NCI-H774 (cell line): ENCODE data around the gene TADA1.
"Not testable (repeated sequence)": the region's sequence is repeated elsewhere in the genome, so short reads cannot be mapped to it uniquely, and the experiment has no call there.

ENCODE experiments used
- DNase-seq: peaks from one replicate; lab custom pipeline; 2025; lab: John Stamatoyannopoulos, UW

The TADA1 gene

DNA sequence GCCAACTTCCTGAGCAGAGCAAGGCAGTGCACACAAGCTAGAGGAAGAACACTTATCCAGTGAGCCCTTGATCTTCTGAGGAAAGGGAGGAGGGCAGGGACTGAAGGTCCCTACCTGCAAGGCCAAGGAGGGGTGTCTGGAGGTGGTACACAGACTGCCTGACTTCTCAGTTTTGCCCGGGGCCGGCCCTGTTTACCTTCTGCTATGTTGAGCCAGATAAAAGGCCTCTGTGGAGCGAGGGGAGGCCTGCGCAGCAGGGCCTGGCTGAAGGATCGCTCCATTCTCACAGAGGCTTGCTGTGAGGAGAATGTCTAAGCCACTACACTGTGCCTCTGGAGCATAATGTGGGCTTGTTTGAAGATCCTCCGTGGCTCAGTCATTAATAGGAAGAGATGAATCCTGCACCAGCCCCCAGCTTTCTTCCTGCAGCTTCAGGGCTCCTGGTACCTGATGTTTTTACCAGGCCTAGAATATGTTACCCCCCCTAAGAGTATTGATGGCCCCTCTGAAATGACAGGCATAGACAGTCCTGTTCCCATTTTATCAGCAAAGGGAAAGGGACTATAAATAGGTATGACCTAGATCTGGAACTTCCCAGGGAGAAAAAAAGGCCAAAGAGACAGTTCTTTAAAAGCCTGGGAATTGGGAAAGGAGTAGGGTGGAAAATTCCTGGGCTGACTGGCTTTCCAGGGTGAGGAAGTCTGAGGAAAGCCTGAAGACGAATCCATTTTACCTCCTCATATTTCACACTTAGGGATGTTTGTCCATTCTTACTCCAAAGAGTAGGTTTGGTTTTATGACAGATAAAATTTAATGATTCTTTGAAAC, 32.1 kb downstream of the TADA1 start:
- no peak for DNase-seq

DNA sequence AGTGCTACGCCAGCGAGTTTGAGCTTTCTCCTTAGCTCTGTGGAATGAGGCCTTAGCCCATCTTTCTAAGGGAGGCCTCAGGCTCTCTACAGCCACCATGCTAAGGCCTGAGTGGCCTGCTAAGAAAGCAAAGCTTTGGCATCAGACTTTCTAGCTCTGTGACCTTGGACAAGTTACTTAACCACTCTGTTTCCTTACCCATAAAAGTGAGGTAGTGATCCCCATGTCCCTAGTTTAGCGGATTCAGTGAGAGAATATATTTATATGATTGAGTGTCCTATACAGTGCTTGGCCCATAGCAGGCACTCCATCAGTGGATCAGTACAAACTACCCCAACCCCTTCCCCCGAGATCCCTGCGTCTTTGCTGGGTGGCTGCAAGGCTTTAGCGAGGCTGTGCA, 32.7 kb downstream of the TADA1 start:
- DNase-seq, result no peak

DNA sequence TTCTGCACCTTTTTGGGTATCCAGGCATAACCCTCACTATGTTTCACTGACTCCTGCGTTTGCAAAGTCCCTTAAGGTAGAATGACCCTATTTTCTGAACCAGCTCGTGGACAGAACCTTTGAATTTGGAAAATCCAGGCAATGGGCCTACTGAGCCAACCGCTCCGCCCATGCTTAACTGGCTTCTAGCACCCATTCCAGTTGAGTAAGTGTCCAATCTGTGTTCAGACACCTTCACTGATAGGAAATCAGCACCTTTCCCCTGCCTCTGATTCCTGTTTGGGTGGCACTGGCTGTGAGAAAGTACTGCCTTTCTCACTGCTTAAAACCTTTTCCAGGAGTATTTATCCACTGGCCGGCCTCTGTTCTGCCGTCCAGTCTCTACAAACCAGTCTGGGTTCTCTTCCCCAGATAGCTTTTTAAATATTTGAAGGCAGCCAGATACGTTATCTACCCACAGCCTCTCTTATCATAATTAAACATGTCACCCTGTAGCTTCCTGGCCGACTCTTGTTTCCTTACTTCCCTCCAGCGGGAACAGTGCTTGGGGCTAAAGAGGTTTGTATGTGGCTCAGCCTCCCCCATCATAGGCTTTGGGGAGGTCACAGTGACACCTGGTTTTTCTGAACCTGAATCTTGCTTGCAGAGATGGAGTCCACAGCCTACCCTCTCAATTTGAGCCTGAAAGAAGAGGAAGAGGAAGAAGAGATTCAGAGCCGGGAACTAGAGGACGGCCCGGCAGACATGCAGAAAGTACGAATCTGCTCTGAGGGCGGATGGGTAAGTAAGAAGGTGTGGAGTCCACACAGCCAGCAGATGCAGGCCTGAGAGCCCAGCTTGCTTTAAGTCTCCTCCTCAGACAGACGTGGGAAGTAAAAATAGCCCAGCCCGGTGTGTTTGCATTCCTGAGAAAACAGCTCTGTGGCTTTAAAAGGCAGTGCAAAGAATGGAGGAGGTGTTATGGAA, 35.5 kb downstream of the TADA1 start:
- no peak for DNase-seq

DNA sequence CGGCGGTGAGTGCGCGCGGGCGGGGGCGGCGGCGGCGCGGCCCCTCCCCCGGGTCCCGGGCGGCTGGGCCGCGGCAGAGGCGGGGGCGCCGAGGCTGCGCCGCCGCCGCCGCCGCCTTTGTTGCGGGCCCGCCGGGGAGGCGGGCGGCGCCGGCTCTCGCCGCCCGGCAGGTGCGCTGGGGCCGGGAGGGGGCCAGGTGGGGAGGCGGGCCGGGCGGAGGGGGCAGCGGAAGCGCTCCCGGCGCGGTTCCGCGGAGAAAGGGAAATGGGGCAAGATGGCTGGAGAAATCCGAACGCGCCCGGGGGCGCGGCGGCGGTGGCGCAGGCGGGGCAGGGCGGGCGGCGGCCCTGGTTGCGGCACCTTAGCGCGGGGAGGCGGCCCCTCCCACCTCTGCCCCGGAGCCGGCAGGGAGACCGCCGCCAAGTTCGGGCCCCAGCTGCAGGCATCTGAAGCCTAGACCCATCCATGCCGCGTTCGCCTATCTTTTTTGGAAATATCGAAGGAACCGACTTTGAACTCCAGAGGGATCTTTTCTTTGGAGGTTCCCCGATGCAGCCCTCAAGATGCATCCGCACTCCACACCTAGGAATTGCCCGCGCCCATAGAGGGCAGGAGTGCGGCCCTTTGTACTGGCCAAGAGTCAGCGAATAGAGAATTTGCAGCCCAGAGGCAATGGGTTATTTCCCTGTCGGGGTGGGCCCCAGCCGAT, 36.3 kb downstream of the TADA1 start:
- peak; percentile 68 for DNase-seq

DNA sequence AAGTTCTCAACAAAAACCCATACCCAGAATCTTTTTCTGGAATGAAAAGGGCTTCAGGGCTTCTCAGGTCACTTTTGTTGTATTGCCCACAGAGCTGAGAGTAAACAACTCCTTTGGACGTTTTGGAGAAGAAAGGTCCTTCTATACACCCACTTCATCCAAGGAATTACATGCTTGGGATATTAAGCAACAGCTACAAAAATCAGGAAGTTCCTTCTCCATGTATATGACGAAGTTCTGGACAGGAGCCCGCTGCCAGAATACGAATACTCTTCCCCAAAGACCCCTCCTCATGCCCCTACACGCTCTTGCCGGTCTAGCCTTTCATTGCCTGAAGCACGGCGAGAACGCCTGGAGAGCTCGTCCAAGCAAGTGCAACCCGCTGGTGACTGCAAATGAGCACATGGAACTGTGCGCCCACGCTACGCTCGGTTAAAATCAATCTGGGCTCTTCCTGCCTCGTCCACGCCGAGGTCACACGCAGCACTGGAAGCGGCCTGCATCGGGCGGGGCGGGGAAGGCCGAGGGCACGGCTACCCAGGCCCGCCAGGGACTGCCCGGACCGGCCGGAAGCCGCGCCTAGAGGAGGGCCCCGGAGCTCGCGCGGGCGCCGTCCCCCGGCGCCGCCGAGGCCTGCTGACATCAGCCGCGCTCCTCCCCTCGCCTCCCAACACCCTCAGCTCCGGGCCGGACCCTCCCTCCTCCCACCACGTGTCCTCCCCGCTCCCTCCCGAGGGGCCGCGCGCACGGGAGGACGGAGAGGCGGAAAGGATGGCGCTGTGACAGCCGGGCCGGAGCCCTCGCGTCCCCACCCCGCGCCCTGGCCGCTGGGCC, 37.1 kb downstream of the TADA1 start, which contains the start of gene POGK:
Gene POGK, plus strand, starts transcription at position 710 of the 834 bp plus-strand sequence. CDS start 1,482 bp downstream, outside the sequence.
- peak; percentile 94 for DNase-seq

DNA sequence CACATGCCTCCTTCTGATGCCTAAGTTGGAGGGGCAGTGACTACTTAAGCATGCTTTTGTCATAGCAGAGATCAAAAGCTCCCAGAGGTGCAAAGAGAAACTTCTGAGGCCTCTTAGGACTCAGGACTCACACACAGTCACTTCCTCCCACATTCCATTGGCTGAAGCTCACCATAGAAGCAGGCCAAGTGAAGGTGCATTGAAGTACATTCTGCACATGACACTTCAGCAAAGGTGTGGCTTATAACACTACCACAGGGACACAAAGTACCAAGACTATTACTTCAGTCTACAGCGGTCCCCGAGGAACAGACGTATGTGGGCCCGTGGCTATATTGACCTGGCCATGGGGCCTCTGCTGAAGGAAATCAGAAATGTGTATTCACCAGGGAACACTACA, 39.3 kb downstream of the TADA1 start:
- no peak for DNase-seq

DNA sequence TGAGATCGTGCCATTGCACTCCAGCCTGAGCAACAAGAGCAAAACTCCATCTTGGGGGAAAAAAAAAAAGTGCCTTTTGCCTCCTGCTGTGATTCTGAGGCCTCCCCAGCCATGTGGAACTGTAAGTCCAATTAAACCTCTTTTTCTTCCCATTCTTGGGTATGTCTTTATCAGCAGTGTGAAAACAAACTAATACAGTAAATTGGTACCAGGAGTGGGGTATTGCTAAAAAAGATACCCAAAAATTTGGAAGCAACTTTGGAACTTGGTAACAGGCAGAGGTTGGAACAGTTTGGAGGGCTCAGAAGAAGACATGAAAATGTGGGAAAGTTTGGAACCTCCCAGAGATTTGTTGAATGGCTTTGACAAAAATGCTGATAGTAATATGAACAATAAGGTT, 46.3 kb downstream of the TADA1 start:
- not testable (repeated sequence) for DNase-seq

DNA sequence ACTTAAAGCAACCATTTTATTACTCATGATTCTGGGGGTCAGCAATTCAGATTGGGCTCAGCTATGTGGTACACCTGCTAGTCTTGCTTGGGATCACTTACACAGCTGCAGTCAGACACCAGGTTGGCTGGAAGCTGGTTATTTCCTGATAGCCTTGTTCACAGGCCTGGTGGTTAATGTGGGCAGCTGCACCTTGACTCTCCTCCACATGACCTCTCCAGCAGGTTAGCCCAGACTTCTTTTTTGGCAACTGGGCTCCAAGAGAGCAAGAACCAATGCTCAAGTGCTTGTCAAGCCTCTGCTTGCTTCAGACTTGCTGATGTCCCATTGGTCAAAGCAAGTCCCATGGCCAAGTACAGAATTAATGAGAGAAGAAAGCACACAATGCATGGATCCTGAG, 48.6 kb downstream of the TADA1 start:
- DNase-seq, result no peak

DNA sequence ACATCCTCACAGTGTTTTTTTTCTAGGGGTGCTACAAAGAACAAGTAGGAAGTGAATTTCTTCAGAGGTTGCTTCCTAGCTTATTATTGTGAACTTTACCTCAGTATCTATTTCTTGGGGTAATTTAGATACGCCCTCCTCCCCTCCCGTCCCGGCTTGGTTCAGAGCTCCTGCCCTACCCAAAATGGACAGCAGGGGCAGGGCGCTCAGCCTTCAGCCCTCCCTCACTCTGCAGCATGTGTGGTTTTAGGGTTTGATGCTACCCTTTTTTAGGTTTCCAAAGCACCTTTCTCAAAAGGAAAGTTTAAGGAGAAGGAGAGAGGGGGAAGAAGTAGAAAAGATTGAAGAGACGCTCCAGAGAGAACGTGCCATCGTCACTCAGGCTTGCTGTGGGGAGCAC, 53.7 kb downstream of the TADA1 start:
- DNase-seq, result no peak

DNA sequence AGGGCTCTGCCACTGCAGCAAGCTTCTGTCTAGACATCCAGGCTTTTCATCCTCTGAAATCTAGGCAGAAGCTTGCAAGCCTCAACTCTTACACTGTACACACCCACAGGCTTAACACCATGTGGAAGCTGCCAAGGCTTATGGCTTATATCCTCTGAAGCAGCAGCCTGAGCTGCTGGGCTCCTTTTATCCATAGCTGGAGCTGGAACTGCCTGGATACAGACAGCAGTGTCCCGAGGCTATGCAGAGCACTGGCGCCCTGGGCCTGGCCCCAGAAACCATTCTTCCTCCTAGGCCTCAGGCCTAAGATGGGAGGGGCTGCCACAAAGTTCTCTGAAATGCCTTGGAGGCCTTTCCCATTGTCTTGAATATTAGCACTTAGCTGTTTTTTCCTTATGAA, 56.1 kb downstream of the TADA1 start:
- DNase-seq, result no peak

DNA sequence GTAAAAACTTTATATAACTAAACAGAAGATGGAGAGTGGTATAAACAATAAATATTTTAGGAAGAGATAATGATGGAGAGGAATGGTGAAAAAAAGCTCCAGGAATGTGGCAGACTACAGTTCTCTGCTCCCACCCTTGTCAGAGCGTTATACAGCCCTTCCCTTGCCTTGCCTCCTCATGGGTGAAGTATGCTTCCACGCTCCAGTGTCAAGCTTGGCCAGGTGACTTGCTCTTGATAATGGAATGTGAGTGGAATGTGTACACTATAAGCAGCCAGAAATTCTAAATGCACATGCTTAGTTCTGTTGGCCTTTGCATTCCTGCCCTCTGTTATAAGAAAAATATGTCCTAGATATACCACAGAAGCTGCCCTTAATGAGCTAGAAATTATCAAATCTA, 61.5 kb downstream of the TADA1 start:
- no peak for DNase-seq

DNA sequence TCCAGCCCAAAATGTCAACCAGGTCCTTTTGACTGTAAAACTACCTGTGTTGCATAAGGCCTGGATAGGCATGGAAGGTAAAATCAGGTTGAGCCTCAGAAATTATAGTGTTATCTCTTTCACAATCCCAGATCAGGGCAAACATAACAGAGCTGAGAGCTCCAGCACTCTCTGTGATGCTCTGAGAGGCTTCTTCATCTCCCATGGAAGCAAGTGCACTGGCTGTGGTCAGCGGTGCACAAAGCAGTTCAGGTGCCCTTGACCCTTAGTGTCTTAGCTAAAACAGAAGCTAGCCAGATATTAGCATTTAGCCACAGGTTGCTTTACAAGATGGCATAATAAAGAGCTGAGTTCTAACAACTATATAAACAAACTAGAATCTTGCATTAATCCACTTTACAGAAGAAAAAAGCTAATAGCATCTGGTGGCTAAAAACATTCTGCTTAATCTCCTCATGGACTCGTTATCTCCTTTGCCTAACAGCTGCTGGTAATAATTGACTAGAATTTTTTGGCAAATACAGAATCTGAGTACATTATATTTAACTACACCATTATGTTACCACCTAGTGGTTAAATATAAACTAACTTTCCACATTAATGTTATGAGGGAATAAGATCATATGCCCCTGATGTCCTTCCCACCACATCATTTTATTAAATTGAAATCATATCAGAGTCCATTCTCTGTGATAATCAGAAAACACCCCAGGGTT, 62.4 kb downstream of the TADA1 start:
- no peak for DNase-seq

DNA sequence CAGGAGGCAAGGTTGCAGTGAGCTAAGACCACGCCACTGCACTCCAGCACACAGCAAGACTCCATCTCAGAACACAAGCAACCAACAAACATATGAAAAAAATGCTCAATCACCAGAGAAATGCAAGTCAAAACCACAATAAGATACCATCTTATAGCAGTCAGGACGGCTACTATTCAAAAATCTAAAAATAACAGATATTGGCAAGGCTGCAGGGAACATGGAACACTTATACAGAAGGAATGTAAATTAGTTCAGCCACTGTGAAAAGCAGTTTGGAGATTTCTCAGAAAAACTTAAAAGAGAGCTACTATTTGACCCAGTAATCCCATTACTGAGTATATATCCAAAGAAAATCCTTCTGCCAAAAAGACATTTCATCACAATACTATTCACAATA, 64.4 kb downstream of the TADA1 start:
- no peak for DNase-seq

DNA sequence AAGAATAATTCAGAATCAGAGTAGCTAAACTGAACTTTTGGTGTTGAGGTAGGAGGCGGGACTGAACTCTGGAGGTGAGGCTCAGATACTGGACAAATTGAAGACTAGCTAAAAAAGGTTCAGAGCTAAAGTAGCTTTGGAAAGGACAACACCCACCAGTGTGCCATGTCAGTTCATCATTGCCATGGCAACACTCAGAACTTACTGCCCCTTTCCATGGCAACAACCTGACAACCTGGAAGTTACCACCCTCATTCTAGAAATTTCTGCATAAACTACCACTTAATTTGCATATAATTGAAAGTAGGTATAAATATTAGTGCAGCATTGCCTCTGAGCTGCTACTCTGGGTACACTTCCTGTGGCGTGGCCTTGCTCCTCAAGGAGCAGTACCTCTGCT, 67.1 kb downstream of the TADA1 start:
- DNase-seq, result no peak
